Left lobe of liver (tissue), 2 donors: ENCODE data around the gene TIMM44. TPM values are rescaled to one million over a fixed set of nuclear protein-coding genes. Genes with fewer than 3 reads are reported as not detected.
"Not testable (repeated sequence)": the region's sequence is repeated elsewhere in the genome, so short reads cannot be mapped to it uniquely, and the experiment has no call there.

Experiments used
- ATAC-seq: fragments of 200-7000 bp; cut with Tn5 transposase; one replicate; pipeline ENCODE4 v1.9.1; 2020; ENCODE audit warnings: mild to moderate bottlenecking, moderate library complexity
- DNase-seq: peaks from one replicate; pipeline ENCODE4 v3.0.0-alpha.2; 2020; ENCODE audit warnings: low spot score
- total RNA-seq: library from RNA; stranded (reverse); gene quantifications from one replicate; pipeline ENCODE4 v1.2.1, GENCODE V29; 2021
- donor health status: DM: no; HTN: no; CAD: no; lungs with moderate emphysema.
- donor health status: DM: no; HTN: yes; CAD: no.

Gene TIMM44
- total RNA-seq, 1 donor from 2014 or later: 33.5 TPM

GRCh38 chr19:7904074-7905020, 39.1 kb downstream of the TIMM44 start:
- ATAC-seq (peak; percentile 67), DNase-seq (no peak)

DNA sequence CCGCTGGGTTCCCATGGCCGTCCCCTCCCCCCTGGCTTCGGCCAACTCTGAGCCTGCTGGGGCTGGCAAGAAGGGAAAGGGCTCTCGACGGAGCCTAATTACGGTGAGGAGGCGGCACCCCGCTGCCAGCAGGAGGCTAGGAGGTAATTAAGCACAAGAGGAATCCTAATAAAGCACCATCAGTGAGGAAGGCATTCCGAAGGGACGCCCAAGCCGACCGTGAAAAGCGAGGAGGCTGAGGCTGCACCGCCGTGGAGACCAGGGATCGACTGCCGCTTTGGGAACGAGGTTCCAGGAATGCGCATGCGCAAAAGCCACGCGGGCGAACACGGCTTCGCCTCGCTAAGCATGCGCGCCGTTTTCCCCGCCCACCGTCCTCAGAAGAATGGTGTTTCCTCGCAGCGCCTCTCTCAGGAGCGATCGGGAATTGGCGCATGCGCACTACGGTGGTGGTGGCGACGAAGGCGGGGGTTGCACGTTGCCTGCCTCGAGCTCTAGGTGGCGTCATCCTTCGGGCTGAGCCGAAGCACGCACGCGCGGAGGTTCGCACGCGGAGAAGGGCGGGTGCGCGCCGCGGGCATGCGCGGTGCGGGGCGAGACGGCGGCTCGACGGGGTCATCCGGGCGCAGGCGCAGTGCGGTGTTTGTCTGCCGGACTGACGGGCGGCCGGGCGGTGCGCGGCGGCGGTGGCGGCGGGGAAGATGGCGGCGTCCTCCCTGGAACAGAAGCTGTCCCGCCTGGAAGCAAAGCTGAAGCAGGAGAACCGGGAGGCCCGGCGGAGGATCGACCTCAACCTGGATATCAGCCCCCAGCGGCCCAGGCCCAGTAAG, 40.0 kb downstream of the TIMM44 start, which contains the start of gene MAP2K7:
TSS of gene MAP2K7 (plus strand) at position 634 of the 830 bp plus-strand sequence. CDS start at position 702, 68 bp downstream.
- ATAC-seq (peak; percentile 83), DNase-seq (peak; percentile 100)

DNA sequence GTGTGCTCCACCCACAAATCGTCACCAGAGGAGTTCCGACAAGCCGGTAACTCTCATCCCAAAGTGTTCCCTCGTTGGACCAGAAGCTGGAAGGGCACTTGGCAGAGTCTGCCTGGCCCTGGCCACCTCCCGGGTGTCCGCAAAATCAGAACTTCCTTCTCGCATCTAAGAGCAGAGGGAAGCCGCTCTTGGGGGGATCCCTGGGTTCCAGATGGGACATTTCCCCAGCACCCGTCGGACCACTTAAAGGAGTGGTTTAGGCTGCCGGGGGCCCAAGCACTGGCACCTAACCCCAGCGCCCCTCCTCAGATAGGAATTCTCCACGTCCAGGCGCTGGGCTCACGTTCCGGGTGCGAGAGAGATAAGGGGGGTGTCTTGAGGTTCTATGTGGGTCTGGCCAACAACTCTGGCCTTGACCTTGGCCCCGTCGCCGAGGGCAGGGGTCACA, 40.6 kb downstream of the TIMM44 start:
- DNase-seq: peak; percentile 67
- ATAC-seq: peak; percentile 48

GRCh38 chr19:7901337-7901736, 42.1 kb downstream of the TIMM44 start:
- DNase-seq (no peak), ATAC-seq (no peak)

- ATAC-seq: no peak
- no peak for DNase-seq
Measured at GRCh38 chr19:7900931-7901330, 42.5 kb downstream of the TIMM44 start.

GRCh38 chr19:7900401-7900870, 43.0 kb downstream of the TIMM44 start:
- ATAC-seq (no peak), DNase-seq (peak; percentile 45)

DNA sequence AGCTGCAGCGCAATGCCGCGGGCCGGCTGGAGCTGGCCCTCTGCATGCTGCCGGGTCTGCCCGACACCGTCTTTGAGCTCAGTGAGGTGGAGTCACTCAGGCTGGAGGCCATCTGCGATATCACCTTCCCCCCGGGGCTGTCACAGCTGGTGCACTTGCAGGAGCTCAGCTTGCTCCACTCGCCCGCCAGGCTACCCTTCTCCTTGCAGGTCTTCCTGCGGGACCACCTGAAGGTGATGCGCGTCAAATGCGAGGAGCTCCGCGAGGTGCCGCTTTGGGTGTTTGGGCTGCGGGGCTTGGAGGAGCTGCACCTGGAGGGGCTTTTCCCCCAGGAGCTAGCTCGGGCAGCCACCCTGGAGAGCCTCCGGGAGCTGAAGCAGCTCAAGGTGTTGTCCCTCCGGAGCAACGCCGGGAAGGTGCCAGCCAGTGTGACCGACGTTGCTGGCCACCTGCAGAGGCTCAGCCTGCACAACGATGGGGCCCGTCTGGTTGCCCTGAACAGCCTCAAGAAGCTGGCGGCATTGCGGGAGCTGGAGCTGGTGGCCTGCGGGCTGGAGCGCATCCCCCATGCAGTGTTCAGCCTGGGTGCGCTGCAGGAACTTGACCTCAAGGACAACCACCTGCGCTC, 43.6 kb downstream of the TIMM44 start:
- ATAC-seq: no peak
- peak; percentile 46 for DNase-seq

DNA sequence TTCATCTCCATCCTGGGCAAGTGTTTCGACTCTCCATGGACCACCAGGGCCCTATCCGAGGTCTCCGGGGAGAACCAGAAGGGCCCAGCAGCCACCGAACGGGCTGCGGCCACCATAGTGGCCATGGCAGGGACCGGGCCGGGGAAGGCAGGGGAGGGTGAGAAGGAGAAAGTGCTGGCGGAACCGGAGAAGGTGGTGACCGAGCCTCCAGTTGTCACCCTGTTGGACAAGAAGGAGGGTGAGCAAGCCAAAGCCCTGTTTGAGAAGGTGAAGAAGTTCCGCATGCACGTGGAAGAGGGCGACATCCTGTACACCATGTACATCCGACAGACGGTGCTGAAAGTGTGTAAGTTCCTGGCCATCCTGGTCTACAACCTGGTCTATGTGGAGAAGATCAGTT, 44.5 kb downstream of the TIMM44 start:
- no peak for ATAC-seq
- no peak for DNase-seq

- DNase-seq (peak; percentile 81), ATAC-seq (peak; percentile 87)
Measured at GRCh38 chr19:7897292-7897691, 46.2 kb downstream of the TIMM44 start.

GRCh38 chr19:7895565-7895964, 47.9 kb downstream of the TIMM44 start:
- DNase-seq (no peak), ATAC-seq (no peak)

- DNase-seq (no peak), ATAC-seq (no peak)
Measured at GRCh38 chr19:7894612-7895309, 48.7 kb downstream of the TIMM44 start.

GRCh38 chr19:7893362-7894101, 49.9 kb downstream of the TIMM44 start:
- ATAC-seq, DNase-seq: not testable (repeated sequence)

GRCh38 chr19:7888826-7889217, 54.6 kb downstream of the TIMM44 start:
- ATAC-seq (peak; percentile 15), DNase-seq (no peak)

GRCh38 chr19:7888145-7888825, 55.2 kb downstream of the TIMM44 start, which contains the start of gene LRRC8E:
LRRC8E (plus strand) TSS chr19:7888510; CDS start chr19:7895604, 7,094 bp downstream.
- peak; percentile 55 for DNase-seq
- peak; percentile 94 for ATAC-seq

GRCh38 chr19:7887408-7888144, 55.9 kb downstream of the TIMM44 start:
- ATAC-seq: no peak
- DNase-seq: no peak

DNA sequence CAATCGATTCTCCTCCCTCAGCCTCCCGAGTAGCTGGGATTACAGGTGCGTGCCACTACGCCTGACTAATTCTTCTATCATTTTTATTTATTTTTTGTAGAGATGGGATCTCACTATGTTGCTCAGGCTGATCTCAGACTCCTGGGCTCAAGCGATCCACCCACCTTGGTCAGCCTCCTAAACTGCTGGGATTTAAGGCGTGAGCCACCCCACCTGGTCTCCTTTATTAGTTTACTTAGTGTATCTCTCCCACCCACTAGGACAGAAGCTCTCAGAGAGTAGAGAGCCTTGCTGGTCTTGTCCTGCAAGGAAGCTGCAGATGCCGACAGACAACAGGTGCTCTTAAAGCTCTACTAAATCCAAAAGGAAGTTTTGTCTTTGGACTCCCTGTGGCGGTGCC, 57.6 kb downstream of the TIMM44 start:
- DNase-seq (no peak), ATAC-seq (no peak)

DNA sequence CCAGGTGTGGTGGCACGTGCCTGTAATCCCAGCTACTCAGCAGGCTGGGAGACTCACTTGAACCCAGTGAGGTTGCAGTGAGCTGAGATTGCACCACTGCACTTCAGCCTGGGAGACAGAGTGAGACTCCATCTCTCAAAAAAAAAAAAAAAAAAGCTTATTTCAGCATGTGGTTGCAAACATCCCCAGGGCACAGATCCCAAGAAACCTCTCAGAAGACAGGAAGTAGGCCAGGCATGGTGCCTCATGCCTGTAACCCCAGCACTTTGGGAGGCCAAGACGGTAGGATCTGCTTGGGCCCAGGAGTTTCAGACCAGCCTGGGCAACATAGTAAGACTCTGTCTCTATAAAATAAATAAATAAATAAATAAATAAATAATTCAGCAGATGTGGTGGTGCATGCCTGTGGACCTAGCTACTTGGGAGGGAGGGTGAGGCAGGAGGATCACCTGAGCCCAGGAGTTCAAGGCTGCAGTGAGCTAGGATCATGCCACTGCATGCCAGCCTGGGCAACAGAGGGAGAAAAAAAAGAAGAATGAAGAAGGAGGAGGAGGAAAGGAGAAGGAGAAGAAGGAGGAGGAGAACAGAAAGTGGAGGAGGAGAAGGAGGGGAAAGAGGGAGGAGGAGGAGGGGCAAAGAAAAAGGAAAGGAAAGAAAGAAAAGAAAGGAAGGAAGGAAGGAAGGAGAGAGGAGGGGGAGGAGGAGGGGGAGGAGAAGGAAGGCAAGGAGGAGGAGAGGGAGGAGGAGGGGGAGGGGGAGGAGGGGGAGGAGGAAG, 59.5 kb downstream of the TIMM44 start:
- ATAC-seq: no peak
- no peak for DNase-seq
